ENCODE measurements around the gene CNKSR3.
"Not testable (repeated sequence)": the region's sequence is repeated elsewhere in the genome, so short reads cannot be mapped to it uniquely, and the experiment has no call there.

The CNKSR3 gene

GRCh38 chr6:154510144-154510905, at the start of gene CNKSR3:
Gene CNKSR3, minus strand, starts transcription at chr6:154510685. Its CDS starts 571 bp downstream, at chr6:154510114.
- no peak for DNase-seq

- no peak for DNase-seq
Observed at GRCh38 chr6:154558984-154559383, 48.5 kb upstream of the CNKSR3 start.

- DNase-seq = no peak
Observed at GRCh38 chr6:154558513-154558912, 48.0 kb upstream of the CNKSR3 start.

GRCh38 chr6:154555073-154555677, 44.7 kb upstream of the CNKSR3 start:
- DNase-seq = no peak

- DNase-seq = no peak
Observed at GRCh38 chr6:154554491-154554890, 44.0 kb upstream of the CNKSR3 start.

- no peak for DNase-seq
Observed at GRCh38 chr6:154550779-154551178, 40.3 kb upstream of the CNKSR3 start.

- no peak for DNase-seq
Observed at GRCh38 chr6:154549179-154549578, 38.7 kb upstream of the CNKSR3 start.

- DNase-seq = no peak
Observed at GRCh38 chr6:154548130-154548830, 37.8 kb upstream of the CNKSR3 start.

GRCh38 chr6:154543628-154544027, 33.1 kb upstream of the CNKSR3 start:
- no peak for DNase-seq

- DNase-seq = no peak
Observed at GRCh38 chr6:154542747-154543146, 32.3 kb upstream of the CNKSR3 start.

- DNase-seq = not testable (repeated sequence)
Observed at GRCh38 chr6:154541837-154542236, 31.4 kb upstream of the CNKSR3 start.

- DNase-seq = no peak
Observed at GRCh38 chr6:154539593-154540269, 29.2 kb upstream of the CNKSR3 start.

- DNase-seq = no peak
Observed at GRCh38 chr6:154538640-154539191, 28.2 kb upstream of the CNKSR3 start.

- DNase-seq = no peak
Observed at GRCh38 chr6:154537511-154538325, 27.2 kb upstream of the CNKSR3 start.

- no peak for DNase-seq
Observed at GRCh38 chr6:154536999-154537398, 26.5 kb upstream of the CNKSR3 start.

- DNase-seq = no peak
Observed at GRCh38 chr6:154536255-154536654, 25.8 kb upstream of the CNKSR3 start.

GRCh38 chr6:154535851-154536250, 25.4 kb upstream of the CNKSR3 start:
- DNase-seq = no peak

GRCh38 chr6:154535147-154535546, 24.7 kb upstream of the CNKSR3 start:
- no peak for DNase-seq

GRCh38 chr6:154534531-154534930, 24.0 kb upstream of the CNKSR3 start:
- DNase-seq = no peak

GRCh38 chr6:154532426-154532825, 21.9 kb upstream of the CNKSR3 start:
- no peak for DNase-seq

- no peak for DNase-seq
Observed at GRCh38 chr6:154529957-154530356, 19.5 kb upstream of the CNKSR3 start.

- no peak for DNase-seq
Observed at GRCh38 chr6:154528310-154528915, 17.9 kb upstream of the CNKSR3 start.
